Cardiac muscle cell (in vitro differentiated cells and primary cell): ENCODE measurements around the gene UCKL1. TPM values are rescaled to one million over a fixed set of nuclear protein-coding genes. Genes with fewer than 3 reads are reported as not detected.

Source experiments
- DNase-seq, 2 donors: peaks; one replicate each; pipeline versions ENCODE4 v3.0.0 to v3.0.0-alpha.2; 2010 to 2017; ENCODE audit warnings: low read depth in 1 of 2, low spot score in 1 of 2
- H3K27ac ChIP-seq: fragments of 200-600 bp; sonication (generic); 2 replicates; pipeline ENCODE4 v1.5.1; 2016
- H3K27me3 ChIP-seq: fragments of 200-600 bp; sonication (generic); 2 replicates; pipeline ENCODE4 v1.6.0; 2016; ENCODE audit warnings: control low read depth
- H3K36me3 ChIP-seq: fragments of 200-600 bp; sonication (generic); 2 replicates; pipeline ENCODE4 v1.5.1; 2016; ENCODE audit warnings: control low read depth
- H3K4me1 ChIP-seq: fragments of 200-600 bp; sonication (generic); 2 replicates; pipeline ENCODE4 v1.8.1; 2017; ENCODE audit warnings: low read depth, mild to moderate bottlenecking, mixed run types
- H3K4me3 ChIP-seq: fragments of 200-600 bp; sonication (generic); 2 replicates; pipeline ENCODE4 v1.5.1; 2016; ENCODE audit warnings: mild to moderate bottlenecking
- H3K9me3 ChIP-seq: fragments of 200-600 bp; sonication (generic); 2 replicates; pipeline ENCODE4 v1.5.1; 2017; ENCODE audit warnings: low read depth, mild to moderate bottlenecking, control low read depth
- polyA plus RNA-seq: library from polyadenylated mRNA; unstranded; fragments of >200 nt; fragmentation: Nextera tagmentation; extraction: Ambion mirVana; gene quantifications from 2 replicates; pipeline ENCODE4 v1.2.1, GENCODE V29; 2016
- total RNA-seq: library from RNA; depleted of rRNA; stranded (reverse); fragments of >200 nt; gene quantifications from 2 replicates; pipeline ENCODE4 v1.2.3, GENCODE V29; 2016
- TF ChIP-seq, protein P1 (sequence below): IDR thresholded peaks from 2 replicates; pipeline ENCODE4 v1.5.1; 2012; ENCODE audit warnings: low read depth, mild to moderate bottlenecking, low read length

The UCKL1 gene
- total and polyA plus RNA-seq, 2 experiments from 2014 or later: 53.5 to 84.2 TPM

DNA sequence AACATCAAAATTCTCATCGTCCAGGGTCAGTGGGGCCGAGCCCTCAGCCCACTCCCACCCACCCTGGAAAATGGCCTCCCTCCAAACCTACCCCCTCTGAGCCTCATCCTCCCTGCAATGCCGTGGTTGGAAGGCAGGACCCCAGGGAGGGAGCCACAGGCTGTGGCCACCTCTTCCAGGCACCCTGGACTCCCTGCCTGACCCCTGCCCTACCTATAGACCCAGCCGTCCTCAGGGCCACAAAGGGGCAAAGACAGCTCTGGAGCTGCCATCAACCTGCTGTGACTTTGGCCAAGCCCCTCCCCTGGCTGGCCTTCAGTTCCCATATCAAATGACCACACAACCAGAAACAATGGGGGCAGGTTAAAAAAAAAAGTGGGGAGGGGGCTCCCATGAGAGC is 2.3 kb upstream of the UCKL1 start:
- H3K4me1 ChIP-seq: peaks cover 14% of the 10 kb centered on the region
- H3K27ac ChIP-seq: no peak overlapping the region
- peaks cover 24% of the 10 kb centered on the region for H3K36me3 ChIP-seq
- H3K4me3 ChIP-seq: no peak overlapping the region
- TF ChIP-seq, protein P1, sequence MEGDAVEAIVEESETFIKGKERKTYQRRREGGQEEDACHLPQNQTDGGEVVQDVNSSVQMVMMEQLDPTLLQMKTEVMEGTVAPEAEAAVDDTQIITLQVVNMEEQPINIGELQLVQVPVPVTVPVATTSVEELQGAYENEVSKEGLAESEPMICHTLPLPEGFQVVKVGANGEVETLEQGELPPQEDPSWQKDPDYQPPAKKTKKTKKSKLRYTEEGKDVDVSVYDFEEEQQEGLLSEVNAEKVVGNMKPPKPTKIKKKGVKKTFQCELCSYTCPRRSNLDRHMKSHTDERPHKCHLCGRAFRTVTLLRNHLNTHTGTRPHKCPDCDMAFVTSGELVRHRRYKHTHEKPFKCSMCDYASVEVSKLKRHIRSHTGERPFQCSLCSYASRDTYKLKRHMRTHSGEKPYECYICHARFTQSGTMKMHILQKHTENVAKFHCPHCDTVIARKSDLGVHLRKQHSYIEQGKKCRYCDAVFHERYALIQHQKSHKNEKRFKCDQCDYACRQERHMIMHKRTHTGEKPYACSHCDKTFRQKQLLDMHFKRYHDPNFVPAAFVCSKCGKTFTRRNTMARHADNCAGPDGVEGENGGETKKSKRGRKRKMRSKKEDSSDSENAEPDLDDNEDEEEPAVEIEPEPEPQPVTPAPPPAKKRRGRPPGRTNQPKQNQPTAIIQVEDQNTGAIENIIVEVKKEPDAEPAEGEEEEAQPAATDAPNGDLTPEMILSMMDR: no peak
- no peaks in the 10 kb centered on the region for H3K27me3 ChIP-seq
- no peak for DNase-seq
- H3K9me3 ChIP-seq: no peaks in the 10 kb centered on the region

DNA sequence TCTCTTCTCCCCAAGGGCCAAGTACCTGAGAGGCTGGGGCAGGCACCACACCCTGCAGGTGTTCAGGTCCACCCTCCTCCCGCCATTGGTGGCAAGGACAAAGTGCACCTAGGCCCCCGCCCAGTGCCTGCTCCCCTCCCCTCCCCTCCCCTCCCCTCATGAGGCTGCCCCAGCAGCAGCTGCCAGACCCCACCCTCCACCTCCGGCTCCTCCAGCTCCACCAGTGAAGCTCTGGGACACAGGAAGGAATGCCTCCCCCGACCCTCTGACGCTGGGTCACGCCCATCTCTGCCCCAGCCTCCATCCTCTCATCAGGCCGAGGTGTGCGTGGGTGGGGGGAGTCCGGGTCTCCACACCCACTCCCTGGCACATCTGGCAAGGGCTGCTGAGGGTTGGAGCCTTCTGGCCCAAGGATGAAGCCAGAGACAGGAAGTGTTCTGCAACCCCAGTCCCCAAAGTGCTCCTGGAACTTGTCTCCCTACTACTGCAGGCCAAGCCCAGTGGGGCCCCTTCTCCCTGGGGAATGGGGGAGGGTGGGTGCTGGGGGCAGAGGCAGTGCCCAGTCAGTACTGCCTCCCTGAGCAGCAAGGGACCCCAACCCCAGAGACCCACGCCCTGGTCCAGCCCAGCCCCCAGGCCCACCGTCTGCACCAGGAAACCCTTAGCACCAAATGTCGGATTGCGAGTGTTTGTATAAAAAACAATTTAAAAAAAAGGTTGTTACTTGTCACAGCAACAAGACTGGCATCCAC is 1.6 kb upstream of the UCKL1 start:
- H3K27me3 ChIP-seq: no peaks in the 10 kb centered on the region
- peaks cover 14% of the 10 kb centered on the region for H3K4me1 ChIP-seq
- no peak overlapping the region for H3K4me3 ChIP-seq
- H3K36me3 ChIP-seq: peaks cover 19% of the 10 kb centered on the region
- DNase-seq: peak in 1 of 2 donors; percentile 67
- TF ChIP-seq, protein P1: no peak
- peak overlapping the region; percentile 5 for H3K27ac ChIP-seq
- no peaks in the 10 kb centered on the region for H3K9me3 ChIP-seq

DNA sequence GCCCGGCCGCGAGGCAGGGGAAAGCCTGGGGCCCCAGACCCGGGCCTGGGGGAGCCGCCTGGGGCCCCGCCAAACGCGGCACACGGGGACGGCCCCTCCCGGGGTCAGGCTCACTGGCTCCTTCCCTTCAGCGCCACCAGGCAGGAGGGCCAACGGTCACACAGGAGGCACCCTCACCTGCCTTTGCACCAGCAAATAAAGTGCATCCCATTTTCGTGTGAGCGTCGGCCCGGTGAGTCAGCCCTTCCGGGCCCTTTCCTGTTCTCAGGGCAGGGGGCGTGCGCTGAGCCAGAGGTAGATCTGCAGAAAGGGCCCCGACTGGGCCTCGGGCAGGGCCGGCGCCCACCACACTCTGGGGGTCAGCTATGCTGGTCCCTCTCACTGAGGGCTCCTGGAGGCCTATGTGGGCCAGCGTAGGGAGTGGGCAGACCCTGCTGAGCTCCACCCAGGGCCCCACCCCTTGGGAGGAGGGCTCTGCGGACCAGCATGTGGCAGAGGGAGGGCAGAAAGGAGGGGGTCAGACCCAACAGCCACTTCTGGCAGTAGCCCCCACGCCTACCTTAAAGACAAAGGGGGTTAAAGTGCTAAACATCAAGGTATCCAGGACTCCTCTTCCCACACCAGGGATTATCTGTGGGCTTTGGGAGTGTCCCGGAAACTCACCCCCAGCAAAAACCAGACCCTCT is 931 bp upstream of the UCKL1 start:
- H3K4me1 ChIP-seq: peaks cover 14% of the 10 kb centered on the region
- H3K27ac ChIP-seq: peak overlapping the region; percentile 5
- DNase-seq: peak; percentile 64 to 74
- H3K9me3 ChIP-seq: no peaks in the 10 kb centered on the region
- H3K27me3 ChIP-seq: no peaks in the 10 kb centered on the region
- H3K36me3 ChIP-seq: peaks cover 18% of the 10 kb centered on the region
- TF ChIP-seq, protein P1: peak; percentile 14
- H3K4me3 ChIP-seq: peak overlapping the region; percentile 40

DNA sequence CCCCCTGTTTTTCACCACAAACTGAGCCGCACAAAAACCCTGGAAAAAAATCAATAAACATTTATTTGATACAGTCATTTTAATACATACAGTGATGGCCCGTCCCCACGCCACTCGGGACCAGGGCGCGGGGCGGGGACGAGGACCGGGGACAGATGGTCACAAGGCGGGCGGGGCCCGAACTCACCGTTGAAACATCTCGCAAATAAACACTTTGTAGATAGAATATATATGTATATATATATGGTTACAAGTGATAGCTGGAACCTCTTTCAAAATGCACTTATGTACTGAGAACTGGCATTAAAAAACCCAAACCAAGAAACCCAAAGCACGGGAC is 418 bp upstream of the UCKL1 start:
- Histone ChIP-seq H3K27me3 (no peaks in the 10 kb centered on the region), H3K36me3 (peaks cover 13% of the 10 kb centered on the region), H3K9me3 (no peaks in the 10 kb centered on the region), H3K27ac (no peak overlapping the region), H3K4me3 (peak overlapping the region; percentile 40), H3K4me1 (peaks cover 17% of the 10 kb centered on the region)
- DNase-seq: no peak
- TF ChIP-seq, protein P1: no peak

DNA sequence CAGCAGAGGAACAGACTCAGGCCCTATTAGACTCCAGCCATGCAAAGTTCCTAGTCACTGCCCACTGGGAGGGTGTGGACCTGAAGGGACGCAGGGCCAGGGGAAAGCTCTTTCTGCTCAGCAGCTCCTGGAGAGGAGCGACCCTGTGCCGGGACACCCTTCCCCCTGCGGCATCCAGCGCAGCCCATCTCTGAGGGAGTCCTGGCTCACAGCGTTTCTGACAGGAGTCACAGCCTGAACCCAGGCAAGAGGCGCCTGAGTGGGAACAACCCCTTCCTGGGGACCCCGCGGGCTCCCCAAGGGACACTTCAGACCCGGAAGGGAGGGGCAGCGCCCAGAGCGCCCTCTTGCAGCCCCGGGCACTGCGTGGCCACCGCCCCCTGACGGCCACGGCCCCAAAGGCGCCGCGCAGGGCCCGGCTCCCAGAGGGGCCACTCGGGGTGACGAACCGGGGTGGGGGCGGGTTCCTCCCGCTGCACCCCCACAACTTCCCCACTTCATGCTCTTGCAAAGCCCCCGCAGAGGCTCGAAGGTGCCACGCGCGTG is 862 bp downstream of the UCKL1 start:
- DNase-seq: peak; percentile 22 to 52
- Histone ChIP-seq H3K9me3 (no peaks in the 10 kb centered on the region), H3K4me1 (peaks cover 29% of the 10 kb centered on the region), H3K27ac (peak overlapping the region; percentile 96), H3K27me3 (no peaks in the 10 kb centered on the region), H3K4me3 (peak overlapping the region; percentile 98), H3K36me3 (peaks cover 9% of the 10 kb centered on the region)
- TF ChIP-seq, protein P1: peak; percentile 50
